ENCODE data around the gene CTU2. TPM values are rescaled to one million over a fixed set of nuclear protein-coding genes. Genes with fewer than 3 reads are reported as not detected.
"Not testable (repeated sequence)": the region's sequence is repeated elsewhere in the genome, so short reads cannot be mapped to it uniquely, and the experiment has no call there.

The CTU2 gene
- total RNA-seq, 3 donors from 2014 or later (not counting 1 experiment from before 2014, with no cell fraction given) = 36.6 to 43.3 (median 39.9) TPM

DNA sequence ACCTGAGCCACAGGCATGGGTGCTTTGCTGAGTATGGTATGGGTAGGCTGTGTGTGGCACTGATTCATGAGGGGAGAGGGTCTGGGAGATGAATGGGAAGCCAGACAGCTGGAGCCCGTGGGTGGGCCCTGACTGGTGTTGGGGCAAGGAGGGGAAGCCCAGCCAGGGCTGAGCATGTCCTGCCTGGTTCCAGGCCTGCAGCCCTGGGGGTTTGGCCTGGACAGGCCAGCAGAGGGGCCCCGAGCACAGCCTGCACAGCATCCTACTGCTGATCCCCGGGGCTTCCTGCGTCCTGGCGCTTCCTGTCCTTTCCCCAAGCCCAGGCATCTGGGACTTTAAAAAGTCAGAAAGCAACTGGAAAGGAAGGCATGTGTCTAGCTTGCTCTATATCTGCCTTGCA is 38.8 kb upstream of the CTU2 start:
- H3K4me1 ChIP-seq (ENCODE audit: control insufficient read depth, insufficient read depth, low read length) = peaks cover 8% of the 10 kb centered on the region
- no peaks in the 10 kb centered on the region for H3K27me3 ChIP-seq (ENCODE audit: control insufficient read depth, insufficient read depth, low read length)
- Mint-ChIP-seq H3K4me3 (no peak overlapping the region), H3K4me1 (peaks cover 0 to 12% of the 10 kb centered on the region in 2 donors), H3K9me3 (no peaks in the 10 kb centered on the region), H3K27ac (peak overlapping the region in 1 of 2 donors; percentile 16), H3K27me3 (ENCODE audit: low read depth in 2 of 2) (no peaks in the 10 kb centered on the region), H3K36me3 (no peaks in the 10 kb centered on the region)
- no peaks in the 10 kb centered on the region for H3K9me3 ChIP-seq (ENCODE audit: control insufficient read depth, insufficient read depth, low read length)
- intact Hi-C loops (cut with micrococcal nuclease) = no loop called here
- 91% methylated on average over 5 of the region's 5 CpGs for WGBS (ENCODE audit: insufficient coverage)
- H3K27ac ChIP-seq (ENCODE audit: low read length) = no peak overlapping the region
- ATAC-seq (no peak), DNase-seq (no peak)
- H3K4me3 ChIP-seq (ENCODE audit: low read length) = no peak overlapping the region
- no peaks in the 10 kb centered on the region for H3K36me3 ChIP-seq (ENCODE audit: control insufficient read depth, insufficient read depth, low read length)
- TF ChIP-seq, protein P1, sequence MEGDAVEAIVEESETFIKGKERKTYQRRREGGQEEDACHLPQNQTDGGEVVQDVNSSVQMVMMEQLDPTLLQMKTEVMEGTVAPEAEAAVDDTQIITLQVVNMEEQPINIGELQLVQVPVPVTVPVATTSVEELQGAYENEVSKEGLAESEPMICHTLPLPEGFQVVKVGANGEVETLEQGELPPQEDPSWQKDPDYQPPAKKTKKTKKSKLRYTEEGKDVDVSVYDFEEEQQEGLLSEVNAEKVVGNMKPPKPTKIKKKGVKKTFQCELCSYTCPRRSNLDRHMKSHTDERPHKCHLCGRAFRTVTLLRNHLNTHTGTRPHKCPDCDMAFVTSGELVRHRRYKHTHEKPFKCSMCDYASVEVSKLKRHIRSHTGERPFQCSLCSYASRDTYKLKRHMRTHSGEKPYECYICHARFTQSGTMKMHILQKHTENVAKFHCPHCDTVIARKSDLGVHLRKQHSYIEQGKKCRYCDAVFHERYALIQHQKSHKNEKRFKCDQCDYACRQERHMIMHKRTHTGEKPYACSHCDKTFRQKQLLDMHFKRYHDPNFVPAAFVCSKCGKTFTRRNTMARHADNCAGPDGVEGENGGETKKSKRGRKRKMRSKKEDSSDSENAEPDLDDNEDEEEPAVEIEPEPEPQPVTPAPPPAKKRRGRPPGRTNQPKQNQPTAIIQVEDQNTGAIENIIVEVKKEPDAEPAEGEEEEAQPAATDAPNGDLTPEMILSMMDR (IDR thresholded peaks at IDR 0.05) = no peak

DNA sequence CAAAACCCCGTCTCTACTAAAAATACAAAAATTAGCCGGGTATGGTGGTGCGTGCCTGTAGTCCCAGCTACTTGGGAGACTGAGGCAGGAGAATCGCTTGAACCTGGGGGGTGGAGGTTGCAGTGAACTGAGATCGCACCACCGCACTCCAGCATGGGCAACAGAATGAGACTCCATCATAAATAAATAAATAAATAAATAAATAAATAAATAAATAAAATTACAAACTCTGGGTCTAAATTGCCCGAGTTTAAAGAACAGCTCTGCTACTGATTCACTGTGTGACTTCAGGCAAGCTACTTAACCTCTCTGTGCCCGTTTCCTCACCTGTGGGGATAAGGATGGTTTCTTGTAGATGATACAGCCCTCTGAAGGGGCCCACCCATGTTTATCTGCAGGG is 36.8 kb upstream of the CTU2 start:
- H3K27me3 Mint-ChIP-seq (ENCODE audit: low read depth in 2 of 2); H3K36me3 Mint-ChIP-seq; H3K27me3 ChIP-seq (ENCODE audit: control insufficient read depth, insufficient read depth, low read length); DNase-seq; intact Hi-C loops (cut with micrococcal nuclease); ATAC-seq; H3K4me3 Mint-ChIP-seq; H3K9me3 Mint-ChIP-seq; H3K4me1 Mint-ChIP-seq; H3K27ac Mint-ChIP-seq; H3K4me1 ChIP-seq (ENCODE audit: control insufficient read depth, insufficient read depth, low read length); H3K4me3 ChIP-seq (ENCODE audit: low read length); H3K36me3 ChIP-seq (ENCODE audit: control insufficient read depth, insufficient read depth, low read length); H3K27ac ChIP-seq (ENCODE audit: low read length); H3K9me3 ChIP-seq (ENCODE audit: control insufficient read depth, insufficient read depth, low read length): not testable (repeated sequence)
- 92% methylated on average over 2 of the region's 8 CpGs for WGBS (ENCODE audit: insufficient coverage)

DNA sequence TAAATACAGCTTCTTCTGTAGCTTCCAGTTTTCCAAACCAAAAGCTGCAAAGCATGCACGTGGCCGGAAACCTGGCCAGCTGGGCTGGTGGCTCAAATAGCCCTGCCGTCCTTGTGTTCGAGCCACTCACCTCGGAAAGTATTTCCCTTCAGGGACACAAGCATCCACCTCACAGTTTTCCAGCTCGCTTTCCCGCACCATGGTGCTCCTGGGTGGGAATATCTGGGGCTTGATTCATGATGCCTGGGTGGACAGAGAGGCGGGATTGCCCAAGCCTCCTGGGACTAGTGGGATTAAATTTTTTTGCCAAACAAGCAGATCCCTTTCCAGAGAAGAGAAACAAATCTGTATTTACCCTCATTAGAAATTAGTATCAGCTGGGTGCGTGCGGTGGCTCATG is 36.3 kb upstream of the CTU2 start:
- Mint-ChIP-seq H3K27ac (no peak overlapping the region), H3K27me3 (ENCODE audit: low read depth in 2 of 2) (no peaks in the 10 kb centered on the region), H3K9me3 (no peaks in the 10 kb centered on the region), H3K36me3 (no peaks in the 10 kb centered on the region), H3K4me3 (no peak overlapping the region), H3K4me1 (no peaks in the 10 kb centered on the region)
- no peak for DNase-seq
- TF ChIP-seq, protein P1 (IDR thresholded peaks at IDR 0.05) = no peak
- Histone ChIP-seq H3K9me3 (ENCODE audit: control insufficient read depth, insufficient read depth, low read length) (no peaks in the 10 kb centered on the region), H3K36me3 (ENCODE audit: control insufficient read depth, insufficient read depth, low read length) (no peaks in the 10 kb centered on the region), H3K27ac (ENCODE audit: low read length) (no peak overlapping the region), H3K4me1 (ENCODE audit: control insufficient read depth, insufficient read depth, low read length) (no peaks in the 10 kb centered on the region), H3K4me3 (ENCODE audit: low read length) (no peak overlapping the region), H3K27me3 (ENCODE audit: control insufficient read depth, insufficient read depth, low read length) (no peaks in the 10 kb centered on the region)
- 95% methylated on average over 8 of the region's 10 CpGs for WGBS (ENCODE audit: insufficient coverage)
- intact Hi-C loops (cut with micrococcal nuclease) = no loop called here
- ATAC-seq = no peak

DNA sequence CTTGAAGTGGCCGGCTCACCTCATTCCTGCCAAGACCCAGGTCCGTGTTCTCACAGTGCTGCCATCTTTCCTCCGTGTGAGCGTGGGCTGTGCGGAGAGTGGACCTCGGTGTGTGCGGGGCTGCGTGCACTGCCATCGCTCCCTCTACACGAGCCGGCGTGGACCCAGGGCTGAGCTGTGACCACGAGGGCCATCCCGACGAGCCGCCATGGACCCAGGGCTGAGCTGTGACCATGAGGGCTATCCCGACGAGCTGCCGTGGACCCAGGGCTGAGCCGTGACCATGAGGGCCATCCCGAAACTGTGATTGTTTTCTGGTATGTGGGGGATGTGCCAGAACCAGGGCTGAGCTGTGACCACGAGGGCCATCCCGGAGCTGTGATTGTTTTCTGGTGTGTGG is 34.5 kb upstream of the CTU2 start:
- DNase-seq (no peak), ATAC-seq (no peak)
- intact Hi-C loops (cut with micrococcal nuclease) = no loop called here
- H3K36me3 Mint-ChIP-seq = no peaks in the 10 kb centered on the region
- WGBS (ENCODE audit: insufficient coverage) = 96% methylated on average over 23 of the region's 23 CpGs
- no peaks in the 10 kb centered on the region for H3K9me3 ChIP-seq (ENCODE audit: control insufficient read depth, insufficient read depth, low read length)
- no peak overlapping the region for H3K4me3 Mint-ChIP-seq
- H3K4me1 Mint-ChIP-seq = no peaks in the 10 kb centered on the region
- no peak overlapping the region for H3K27ac Mint-ChIP-seq
- H3K4me1 ChIP-seq (ENCODE audit: control insufficient read depth, insufficient read depth, low read length) = no peaks in the 10 kb centered on the region
- TF ChIP-seq, protein P1 (IDR thresholded peaks at IDR 0.05) = no peak
- no peak overlapping the region for H3K4me3 ChIP-seq (ENCODE audit: low read length)
- no peaks in the 10 kb centered on the region for H3K36me3 ChIP-seq (ENCODE audit: control insufficient read depth, insufficient read depth, low read length)
- H3K27me3 Mint-ChIP-seq (ENCODE audit: low read depth in 2 of 2) = no peaks in the 10 kb centered on the region
- H3K27ac ChIP-seq (ENCODE audit: low read length) = no peak overlapping the region
- no peaks in the 10 kb centered on the region for H3K9me3 Mint-ChIP-seq
- H3K27me3 ChIP-seq (ENCODE audit: control insufficient read depth, insufficient read depth, low read length) = no peaks in the 10 kb centered on the region
